ENCODE results near the gene ABLIM1. TPM values are rescaled to one million over a fixed set of nuclear protein-coding genes. Genes with fewer than 3 reads are reported as not detected.

Gene ABLIM1
- total and polyA plus RNA-seq, 2 donors (not counting 1 experiment from before 2014, with no cell fraction given): 5.3 to 13.6 TPM

- no peak overlapping the region for H3K27ac ChIP-seq (ENCODE audit: insufficient read depth, low read length)
- no peak overlapping the region for H3K4me2 ChIP-seq (ENCODE audit: extremely low read depth, insufficient read depth, low read length)
- TF ChIP-seq CTCF (conservative IDR thresholded peaks at IDR 0.05 in 1 of 2, IDR thresholded peaks at IDR 0.05 in 1 of 2; ENCODE audit: low read depth in 1 of 2, low read length in 2 of 2) (no peak), EZH2 (IDR thresholded peaks at IDR 0.05; ENCODE audit: low read length, missing control alignments) (no peak)
- H3K9ac ChIP-seq (ENCODE audit: insufficient read depth, low read length): no peak overlapping the region
- H3K4me1 ChIP-seq (ENCODE audit: control insufficient read depth, extremely low read depth, insufficient read depth, low read length): peaks cover 9% of the 10 kb centered on the region
- no peak overlapping the region for H2AFZ ChIP-seq (ENCODE audit: low read length)
- H3K79me2 ChIP-seq (ENCODE audit: control insufficient read depth, insufficient read depth, low read length): no peaks in the 10 kb centered on the region
- H3K4me3 ChIP-seq (replicated peaks in 1 of 4; ENCODE audit: control extremely low read depth in 1 of 4, insufficient read depth in 1 of 4, low read depth in 3 of 4, low read length in 4 of 4): no peak overlapping the region
- no peaks in the 10 kb centered on the region for H3K27me3 ChIP-seq (ENCODE audit: control insufficient read depth, insufficient read depth, low read length)
- DNase-seq (ENCODE audit: low read depth in 2 of 2): no peak
- no peaks in the 10 kb centered on the region for H3K9me3 ChIP-seq (ENCODE audit: control insufficient read depth, insufficient read depth, low read depth, low read length)
- no peaks in the 10 kb centered on the region for H3K36me3 ChIP-seq (ENCODE audit: control insufficient read depth, insufficient read depth, low read length)
- no peaks in the 10 kb centered on the region for H4K20me1 ChIP-seq (ENCODE audit: control insufficient read depth, extremely low read depth, insufficient read depth, low read length)
Measured at GRCh38 chr10:114679552-114679951, 21.5 kb upstream of the ABLIM1 start.

GRCh38 chr10:114678820-114679219 lies 20.7 kb upstream of the ABLIM1 start:
- DNase-seq (ENCODE audit: low read depth in 2 of 2): peak in 1 of 2 donors; percentile 24
- H3K36me3 ChIP-seq (ENCODE audit: control insufficient read depth, insufficient read depth, low read length): no peaks in the 10 kb centered on the region

GRCh38 chr10:114678336-114678735 lies 20.3 kb upstream of the ABLIM1 start:
- H3K36me3 ChIP-seq (ENCODE audit: control insufficient read depth, insufficient read depth, low read length): no peaks in the 10 kb centered on the region
- H3K27ac ChIP-seq (ENCODE audit: insufficient read depth, low read length): no peak overlapping the region

More at GRCh38 chr10:114678820-114679219, 20.7 kb upstream of the ABLIM1 start:
- TF ChIP-seq CTCF (conservative IDR thresholded peaks at IDR 0.05 in 1 of 2, IDR thresholded peaks at IDR 0.05 in 1 of 2; ENCODE audit: low read depth in 1 of 2, low read length in 2 of 2) (no peak), EZH2 (IDR thresholded peaks at IDR 0.05; ENCODE audit: low read length, missing control alignments) (no peak)
- H3K79me2 ChIP-seq (ENCODE audit: control insufficient read depth, insufficient read depth, low read length): no peaks in the 10 kb centered on the region
- no peak overlapping the region for H2AFZ ChIP-seq (ENCODE audit: low read length)
- H3K9ac ChIP-seq (ENCODE audit: insufficient read depth, low read length): no peak overlapping the region
- no peak overlapping the region for H3K4me3 ChIP-seq (replicated peaks in 1 of 4; ENCODE audit: control extremely low read depth in 1 of 4, insufficient read depth in 1 of 4, low read depth in 3 of 4, low read length in 4 of 4)
- H3K4me1 ChIP-seq (ENCODE audit: control insufficient read depth, extremely low read depth, insufficient read depth, low read length): peaks cover 5% of the 10 kb centered on the region
- H3K27me3 ChIP-seq (ENCODE audit: control insufficient read depth, insufficient read depth, low read length): no peaks in the 10 kb centered on the region
- H3K4me2 ChIP-seq (ENCODE audit: extremely low read depth, insufficient read depth, low read length): no peak overlapping the region
- no peak overlapping the region for H3K27ac ChIP-seq (ENCODE audit: insufficient read depth, low read length)
- no peaks in the 10 kb centered on the region for H3K9me3 ChIP-seq (ENCODE audit: control insufficient read depth, insufficient read depth, low read depth, low read length)
- no peaks in the 10 kb centered on the region for H4K20me1 ChIP-seq (ENCODE audit: control insufficient read depth, extremely low read depth, insufficient read depth, low read length)

More at GRCh38 chr10:114678336-114678735, 20.3 kb upstream of the ABLIM1 start:
- Histone ChIP-seq H3K27me3 (ENCODE audit: control insufficient read depth, insufficient read depth, low read length) (no peaks in the 10 kb centered on the region), H3K9ac (ENCODE audit: insufficient read depth, low read length) (no peak overlapping the region), H2AFZ (ENCODE audit: low read length) (no peak overlapping the region), H4K20me1 (ENCODE audit: control insufficient read depth, extremely low read depth, insufficient read depth, low read length) (no peaks in the 10 kb centered on the region), H3K79me2 (ENCODE audit: control insufficient read depth, insufficient read depth, low read length) (no peaks in the 10 kb centered on the region), H3K4me1 (ENCODE audit: control insufficient read depth, extremely low read depth, insufficient read depth, low read length) (peaks cover 5% of the 10 kb centered on the region), H3K4me3 (replicated peaks in 1 of 4; ENCODE audit: control extremely low read depth in 1 of 4, insufficient read depth in 1 of 4, low read depth in 3 of 4, low read length in 4 of 4) (no peak overlapping the region), H3K4me2 (ENCODE audit: extremely low read depth, insufficient read depth, low read length) (no peak overlapping the region), H3K9me3 (ENCODE audit: control insufficient read depth, insufficient read depth, low read depth, low read length) (no peaks in the 10 kb centered on the region)
- no peak for TF ChIP-seq CTCF (conservative IDR thresholded peaks at IDR 0.05 in 1 of 2, IDR thresholded peaks at IDR 0.05 in 1 of 2; ENCODE audit: low read depth in 1 of 2, low read length in 2 of 2)
- TF ChIP-seq EZH2 (IDR thresholded peaks at IDR 0.05; ENCODE audit: low read length, missing control alignments): no peak
- no peak for DNase-seq (ENCODE audit: low read depth in 2 of 2)

Data from fibroblast of lung (primary cell).